Fibroblast of villous mesenchyme (primary cell): ENCODE measurements around the gene USP7. TPM values are rescaled to one million over a fixed set of nuclear protein-coding genes. Genes with fewer than 3 reads are reported as not detected.

Source experiments
- DNase-seq: peaks from one replicate; pipeline ENCODE4 v3.0.0-alpha.2; 2010; ENCODE audit warnings: low read depth
- H3K4me3 ChIP-seq: 2 replicates; pipeline ENCODE4 v1.5.1; 2011; ENCODE audit warnings: low read depth, mild to moderate bottlenecking, low read length
- total RNA-seq: library from RNA; depleted of rRNA; stranded (reverse); fragments of >200 nt; gene quantifications from 2 replicates; pipeline ENCODE4 v1.2.3, GENCODE V29; 2012
- TF ChIP-seq, protein P1 (sequence below): IDR thresholded peaks from 2 replicates; pipeline ENCODE4 v1.5.1; 2012; ENCODE audit warnings: low read depth, mild to moderate bottlenecking, low read length; ENCODE audit not compliant: insufficient read depth

USP7 gene
- total RNA-seq, 1 donor = 54.4 TPM

DNA sequence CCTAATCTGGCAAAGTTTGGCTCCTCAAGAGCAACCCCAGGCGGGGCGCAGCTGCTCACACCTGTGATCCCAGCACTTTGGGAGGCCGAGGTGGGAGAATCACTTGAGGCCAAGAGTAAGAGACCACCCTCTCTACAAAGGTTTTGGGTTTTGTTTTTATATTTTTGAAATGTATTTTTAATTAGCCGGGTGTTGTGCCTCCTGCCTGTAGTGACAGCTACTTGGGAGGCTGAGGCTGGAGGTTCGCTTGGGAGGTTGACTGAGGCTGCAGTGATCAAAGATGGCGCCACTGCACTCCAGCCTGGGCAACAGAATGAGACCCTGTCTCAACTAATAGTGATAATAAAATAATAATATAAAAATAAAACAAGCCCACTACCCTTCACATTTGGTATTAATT is 756 bp upstream of the USP7 start:
- peak overlapping the region; percentile 64 for H3K4me3 ChIP-seq
- DNase-seq = no peak
- TF ChIP-seq, protein P1, sequence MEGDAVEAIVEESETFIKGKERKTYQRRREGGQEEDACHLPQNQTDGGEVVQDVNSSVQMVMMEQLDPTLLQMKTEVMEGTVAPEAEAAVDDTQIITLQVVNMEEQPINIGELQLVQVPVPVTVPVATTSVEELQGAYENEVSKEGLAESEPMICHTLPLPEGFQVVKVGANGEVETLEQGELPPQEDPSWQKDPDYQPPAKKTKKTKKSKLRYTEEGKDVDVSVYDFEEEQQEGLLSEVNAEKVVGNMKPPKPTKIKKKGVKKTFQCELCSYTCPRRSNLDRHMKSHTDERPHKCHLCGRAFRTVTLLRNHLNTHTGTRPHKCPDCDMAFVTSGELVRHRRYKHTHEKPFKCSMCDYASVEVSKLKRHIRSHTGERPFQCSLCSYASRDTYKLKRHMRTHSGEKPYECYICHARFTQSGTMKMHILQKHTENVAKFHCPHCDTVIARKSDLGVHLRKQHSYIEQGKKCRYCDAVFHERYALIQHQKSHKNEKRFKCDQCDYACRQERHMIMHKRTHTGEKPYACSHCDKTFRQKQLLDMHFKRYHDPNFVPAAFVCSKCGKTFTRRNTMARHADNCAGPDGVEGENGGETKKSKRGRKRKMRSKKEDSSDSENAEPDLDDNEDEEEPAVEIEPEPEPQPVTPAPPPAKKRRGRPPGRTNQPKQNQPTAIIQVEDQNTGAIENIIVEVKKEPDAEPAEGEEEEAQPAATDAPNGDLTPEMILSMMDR = no peak

DNA sequence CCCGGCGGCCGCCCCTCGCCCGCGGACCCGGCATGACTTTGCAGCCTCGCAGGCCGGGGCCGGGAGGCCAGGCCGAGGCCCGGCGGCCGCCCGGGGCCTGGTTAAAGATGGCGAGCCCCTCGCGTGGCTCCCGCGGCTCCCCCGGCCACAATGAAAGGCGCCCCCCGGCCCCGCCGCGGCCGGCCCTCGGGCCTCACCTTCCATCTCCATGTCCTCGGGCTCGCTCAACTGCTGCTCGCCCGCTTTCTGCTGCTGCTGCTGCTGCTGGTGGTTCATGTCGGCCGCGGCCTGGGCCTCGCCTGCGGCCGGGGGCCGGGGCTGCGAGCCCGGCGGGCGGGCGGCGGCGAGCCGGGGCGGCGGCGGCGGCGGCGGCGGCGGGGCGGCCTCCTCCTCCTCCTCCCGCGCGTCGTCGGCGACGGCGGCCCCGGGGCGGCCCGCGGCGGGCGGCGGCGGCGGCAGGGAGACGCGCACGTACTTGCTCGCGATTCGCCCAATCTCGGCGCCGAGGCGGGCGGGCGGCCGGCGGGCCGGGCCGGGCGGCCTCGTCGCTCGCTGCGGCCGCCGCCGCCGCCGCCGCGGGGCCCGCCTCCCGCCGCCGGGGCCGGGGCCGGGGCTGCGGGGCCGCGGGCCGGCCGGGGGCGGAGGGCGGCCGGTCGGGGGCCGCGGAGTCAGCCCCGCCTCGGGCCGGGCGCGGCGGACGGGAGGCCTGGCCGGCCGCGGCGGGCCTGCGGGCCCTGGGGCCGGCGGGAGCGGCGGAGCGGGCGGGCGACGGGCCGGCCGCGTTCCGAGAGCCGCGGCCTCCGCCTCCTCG is 491 bp downstream of the USP7 start:
- H3K4me3 ChIP-seq = peak overlapping the region; percentile 87
- TF ChIP-seq, protein P1 = no peak
- DNase-seq = no peak

DNA sequence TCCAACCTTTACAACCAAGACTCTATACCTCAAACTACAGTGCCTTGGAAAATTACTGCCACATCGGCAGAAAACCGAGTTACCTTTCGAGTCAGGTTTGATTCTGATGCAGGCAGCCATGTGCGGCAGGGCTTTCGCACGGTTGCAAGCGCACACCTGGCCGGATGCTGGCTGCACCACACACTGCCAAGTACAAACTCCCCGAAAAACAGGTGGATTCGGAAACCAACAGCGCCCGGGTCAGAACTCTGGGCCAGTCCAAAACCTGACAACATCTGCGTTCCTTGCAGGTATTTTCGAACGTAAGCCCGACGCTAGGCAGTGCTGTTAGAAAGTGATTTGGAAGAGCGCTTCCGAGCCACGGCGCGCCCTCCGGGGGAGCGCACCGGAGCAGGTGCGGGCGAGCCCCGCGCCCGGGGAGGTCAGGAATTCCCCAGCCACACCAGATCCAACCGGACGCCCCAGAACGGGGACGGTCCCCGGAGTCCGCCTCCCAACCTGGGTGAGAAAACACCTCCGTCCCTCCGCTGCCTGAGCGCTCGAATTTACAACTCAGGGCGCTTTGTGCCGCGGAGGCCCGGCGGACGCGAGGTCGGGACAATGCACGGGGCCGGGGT is 1.2 kb downstream of the USP7 start:
- H3K4me3 ChIP-seq = peak overlapping the region; percentile 87
- TF ChIP-seq, protein P1 = no peak
- DNase-seq = no peak

DNA sequence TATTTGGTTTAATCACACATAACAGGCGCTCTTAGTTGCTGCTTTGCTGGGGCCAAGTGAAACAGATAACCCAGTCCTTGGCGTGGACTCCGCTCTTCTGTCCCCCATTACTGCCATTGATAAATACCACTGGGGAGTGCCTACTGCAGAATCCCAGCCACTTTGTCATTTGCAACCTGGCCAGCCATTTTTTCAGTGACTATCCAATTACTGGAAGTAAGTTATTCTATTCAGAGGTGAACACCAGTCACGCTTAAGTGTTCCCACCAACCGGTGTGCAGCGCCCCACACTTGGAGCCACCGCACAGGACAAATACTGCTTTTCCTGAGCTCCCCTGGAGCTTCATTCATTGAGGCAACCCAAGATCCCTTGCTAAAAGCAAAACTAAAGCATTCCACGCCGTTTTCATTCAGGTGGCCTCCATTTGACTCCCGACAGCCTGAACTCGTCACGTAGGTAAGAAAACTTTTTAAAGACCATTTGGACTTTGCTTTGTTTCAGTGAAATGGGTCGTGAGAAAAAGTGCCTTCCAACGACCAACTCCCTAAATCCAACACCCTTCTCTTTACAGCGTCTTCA is 1.8 kb downstream of the USP7 start:
- no peak for DNase-seq
- TF ChIP-seq, protein P1 = no peak
- peak overlapping the region; percentile 87 for H3K4me3 ChIP-seq

DNA sequence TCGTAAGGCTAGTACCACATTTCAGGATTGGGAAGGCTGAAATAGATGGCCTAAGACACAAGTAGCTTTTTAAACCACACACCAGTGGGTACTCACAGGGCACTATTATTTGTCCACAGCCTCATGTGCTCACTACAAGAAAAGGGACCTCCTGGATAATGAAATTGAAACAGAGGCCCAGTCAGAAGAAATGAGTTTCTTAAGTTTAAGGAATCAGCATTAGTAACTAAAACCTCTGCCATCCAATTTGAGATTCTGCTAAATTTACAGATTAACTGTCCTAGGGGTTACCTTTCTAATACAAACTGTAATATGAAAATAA is 3.0 kb downstream of the USP7 start:
- TF ChIP-seq, protein P1 = no peak
- H3K4me3 ChIP-seq = peak overlapping the region; percentile 8
- no peak for DNase-seq

DNA sequence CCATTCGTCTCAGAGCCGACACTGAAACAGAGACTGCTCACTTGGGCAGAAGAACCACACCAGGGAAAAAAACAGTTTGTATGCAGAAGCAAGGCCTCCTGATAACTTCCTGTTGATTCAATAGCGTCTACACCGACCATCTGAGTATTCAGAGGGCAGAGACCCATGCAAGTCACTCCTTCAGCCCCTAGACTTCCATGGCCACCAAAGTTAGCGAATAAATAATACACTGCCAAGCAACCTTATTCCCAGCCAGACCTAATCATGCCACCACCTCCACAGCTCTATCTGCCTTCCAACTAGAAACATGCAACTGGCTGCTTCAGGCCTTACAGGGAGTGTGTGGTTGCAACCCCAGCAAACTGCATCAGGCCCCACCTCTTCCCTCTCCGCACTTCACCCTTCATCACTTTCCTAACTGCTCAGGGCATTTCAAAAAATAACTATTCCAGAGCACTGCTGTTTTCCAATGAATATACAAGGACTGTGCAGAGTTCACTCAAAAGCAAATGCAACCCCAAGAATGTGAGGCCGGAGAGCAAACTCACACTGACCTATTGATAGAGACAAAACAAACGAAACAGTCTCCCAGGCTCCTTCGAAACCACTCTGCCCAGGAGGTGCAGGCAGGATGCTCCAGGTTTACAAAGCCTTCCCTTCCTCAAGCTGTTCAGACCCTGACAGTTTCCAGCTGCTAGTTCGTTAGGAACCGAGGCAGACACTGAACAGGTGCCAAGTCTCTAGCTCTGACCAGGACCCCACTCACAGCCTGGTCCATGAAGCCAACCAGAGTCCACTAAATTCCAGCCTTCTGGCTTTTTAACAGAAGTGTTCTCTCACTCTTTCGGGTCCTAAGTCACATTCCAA is 3.6 kb downstream of the USP7 start:
- peak overlapping the region; percentile 8 for H3K4me3 ChIP-seq
- peak; percentile 37 for DNase-seq
- TF ChIP-seq, protein P1 = no peak
